HEK293T (cell line): ENCODE measurements around the gene AQP1.

Experiments
- ARNT ChIP-seq: fragments of 450-650 bp; IDR thresholded peaks from 2 replicates; pipeline ENCODE4 v1.6.1; 2017; ENCODE audit warnings: mild to moderate bottlenecking
- BHLHE40 ChIP-seq: fragments of 450-650 bp; IDR thresholded peaks from 2 replicates; pipeline ENCODE4 v1.6.1; 2016; ENCODE audit warnings: mild to moderate bottlenecking, moderate library complexity, borderline replicate concordance
- CTBP1 ChIP-seq: fragments of 450-650 bp; IDR thresholded peaks from 2 replicates; pipeline ENCODE4 v1.6.1; 2016; ENCODE audit warnings: borderline replicate concordance
- ELF4 ChIP-seq: fragments of 450-650 bp; IDR thresholded peaks from 2 replicates; pipeline ENCODE4 v1.6.1; 2017; ENCODE audit warnings: antibody characterized with exemption
- FOXA1 ChIP-seq: fragments of 450-650 bp; IDR thresholded peaks from 2 replicates; pipeline ENCODE4 v1.6.1; 2016; ENCODE audit warnings: mild to moderate bottlenecking
- FOXM1 ChIP-seq: fragments of 450-650 bp; IDR thresholded peaks from 2 replicates; pipeline ENCODE4 v1.6.1; 2017; ENCODE audit warnings: mild to moderate bottlenecking, borderline replicate concordance
- HDGF ChIP-seq: fragments of 450-650 bp; IDR thresholded peaks from 2 replicates; pipeline ENCODE4 v1.6.1; 2017; ENCODE audit warnings: antibody characterized with exemption, borderline replicate concordance
- NFRKB ChIP-seq: fragments of 450-650 bp; IDR thresholded peaks from 2 replicates; pipeline ENCODE4 v1.6.1; 2016; ENCODE audit warnings: mild to moderate bottlenecking, moderate library complexity
- SP1 ChIP-seq: fragments of 450-650 bp; IDR thresholded peaks from 2 replicates; pipeline ENCODE4 v1.6.1; 2017
- SUZ12 ChIP-seq: fragments of 450-650 bp; IDR thresholded peaks from 2 replicates; pipeline ENCODE4 v1.6.1; 2016; ENCODE audit warnings: mild to moderate bottlenecking
- TARDBP ChIP-seq: fragments of 450-650 bp; IDR thresholded peaks from 2 replicates; pipeline ENCODE4 v1.6.1; 2016
- ZNF384 ChIP-seq: fragments of 450-650 bp; IDR thresholded peaks from 2 replicates; pipeline ENCODE4 v1.6.1; 2016
- TF ChIP-seq, protein P1 (sequence below): fragments of 450-650 bp; IDR thresholded peaks from 2 replicates; pipeline ENCODE4 v1.6.1; 2016

DNA sequence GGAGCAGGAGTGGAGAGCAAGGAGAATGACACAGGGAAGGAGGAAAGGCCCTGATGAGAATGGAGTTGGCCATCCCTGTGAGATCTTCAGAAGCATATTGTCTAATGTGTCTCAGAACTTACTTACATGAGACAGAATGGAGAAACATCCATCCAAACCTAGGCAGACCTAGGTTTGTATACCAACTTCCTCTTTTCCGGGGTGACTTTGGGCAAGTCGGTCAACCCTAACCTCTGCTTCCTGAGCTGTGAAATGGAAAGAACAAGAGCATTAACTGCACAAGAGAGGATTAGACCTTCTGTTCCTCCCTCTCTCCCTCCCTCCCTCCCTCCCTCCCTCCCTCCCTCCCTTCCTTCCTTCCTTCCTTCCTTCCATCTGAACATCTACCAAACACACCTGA is 56.6 kb downstream of the AQP1 start:
- TF ChIP-seq SP1 (no peak), ELF4 (no peak), CTBP1 (no peak), FOXM1 (no peak), TARDBP (no peak), SUZ12 (no peak), BHLHE40 (no peak), HDGF (no peak), FOXA1 (no peak), ARNT (no peak), ZNF384 (no peak), NFRKB (no peak)
- TF ChIP-seq, protein P1, sequence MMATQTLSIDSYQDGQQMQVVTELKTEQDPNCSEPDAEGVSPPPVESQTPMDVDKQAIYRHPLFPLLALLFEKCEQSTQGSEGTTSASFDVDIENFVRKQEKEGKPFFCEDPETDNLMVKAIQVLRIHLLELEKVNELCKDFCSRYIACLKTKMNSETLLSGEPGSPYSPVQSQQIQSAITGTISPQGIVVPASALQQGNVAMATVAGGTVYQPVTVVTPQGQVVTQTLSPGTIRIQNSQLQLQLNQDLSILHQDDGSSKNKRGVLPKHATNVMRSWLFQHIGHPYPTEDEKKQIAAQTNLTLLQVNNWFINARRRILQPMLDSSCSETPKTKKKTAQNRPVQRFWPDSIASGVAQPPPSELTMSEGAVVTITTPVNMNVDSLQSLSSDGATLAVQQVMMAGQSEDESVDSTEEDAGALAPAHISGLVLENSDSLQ: no peak
